ENCODE results near the gene HGD. TPM values are rescaled to one million over a fixed set of nuclear protein-coding genes. Genes with fewer than 3 reads are reported as not detected.
A peak's percentile ranks its signal among the peaks of the same experiment; 100 is the strongest.

Gene HGD
- total RNA-seq, 1 experiment from 2014 or later, result 0.59 TPM

- no peak overlapping the region for H2AFZ ChIP-seq (ENCODE audit: low read depth, low read length, poor library complexity, severe bottlenecking)
- no peaks in the 10 kb centered on the region for H4K20me1 ChIP-seq (ENCODE audit: insufficient read depth)
- peaks cover 21% of the 10 kb centered on the region in 2 experiments; a peak in 3 of 4 replicates for H3K36me3 ChIP-seq (ENCODE audit: control insufficient read depth in 1 of 2, insufficient read depth in 2 of 2, low read length in 2 of 2)
- H3K27me3 ChIP-seq (ENCODE audit: insufficient read depth, low read length), result no peaks in the 10 kb centered on the region
- ChIA-PET CTCF (interaction anchor here (1.2 kb wide), 1 partner anchor 25 kb away, joined by 3 read pairs; no protein-coding TSS in a partner anchor), POLR2A (interaction anchor here (2.6 kb wide), 1 partner anchor 30 kb away, joined by 9 read pairs; no protein-coding TSS in a partner anchor), RAD21 (ENCODE audit: low non-redundant PET in 1 of 2, low total read pairs in 2 of 2, uncharacterized antibody in 2 of 2, unreplicated experiment in 2 of 2) (no interaction called here)
- TF ChIP-seq ZNF274 (IDR thresholded peaks at IDR 0.05; ENCODE audit: low read depth, low read length), result no peak
- TF ChIP-seq ZFX (IDR thresholded peaks at IDR 0.05), result no peak
- TF ChIP-seq CBX3 (IDR thresholded peaks at IDR 0.05; ENCODE audit: low read depth), result no peak
- no peak for TF ChIP-seq RAD21 (IDR thresholded peaks at IDR 0.05; ENCODE audit: low read depth)
- no peak for TF ChIP-seq REST (IDR thresholded peaks at IDR 0.05; ENCODE audit: low read depth)
- no peak for TF ChIP-seq EZH2 (IDR thresholded peaks at IDR 0.05)
- peaks cover 48% of the 10 kb centered on the region for H3K79me2 ChIP-seq (ENCODE audit: insufficient read depth, low read length)
- peak overlapping the region; percentile 87 for H3K4me2 ChIP-seq (ENCODE audit: low read length)
- no peak for ATAC-seq
- H3K9ac ChIP-seq (ENCODE audit: low read length), result peak overlapping the region; percentile 36
- peak overlapping the region; percentile 69 to 97 for H3K4me3 ChIP-seq (replicated peaks in 1 of 2; ENCODE audit: low read depth in 1 of 2, low read length in 2 of 2)
- no peak overlapping the region for H3K27ac ChIP-seq (ENCODE audit: low read depth, low read length)
- intact Hi-C loops (cut with micrococcal nuclease), result no loop called here
- no peaks in the 10 kb centered on the region for H3K9me3 ChIP-seq (ENCODE audit: control insufficient read depth in 1 of 2, insufficient read depth in 1 of 2, low read depth in 1 of 2, low read length in 2 of 2)
- BruUV-seq (replicated peaks), result no TSS peak
- DNase-seq (ENCODE audit: low read depth, low spot score), result no peak
- peaks cover 3 to 11% of the 10 kb centered on the region in 2 experiments; a peak in 2 of 4 replicates for H3K4me1 ChIP-seq (ENCODE audit: control insufficient read depth in 1 of 2, insufficient read depth in 2 of 2, low read length in 2 of 2)
- no peaks in the 10 kb centered on the region for H3K9me2 ChIP-seq (ENCODE audit: insufficient read depth)
Measured at GRCh38 chr3:120597445-120598049, 84.5 kb downstream of the HGD start.
